Spleen (tissue), 7 donors: Measurements from ENCODE around the gene PLCB4.

ENCODE experiments used
- CTCF ChIP-seq, 11 experiments: fragments of 200-600 bp in 7 of 11; fragments of 450-650 bp in 4 of 11; sonication (generic) in 4 of 11; IDR thresholded peaks in 8 of 11; conservative IDR thresholded peaks in 3 of 11; 1 replicate in 7 of 11; 2 replicates in 4 of 11; pipeline versions ENCODE4 v1.4.0 to v1.8.0; 2016 to 2021; ENCODE audit warnings: antibody characterized with exemption in 11 of 11, inconsistent platforms in 4 of 11, mild to moderate bottlenecking in 1 of 11
- POLR2A ChIP-seq, 3 donors: fragments of 450-650 bp; IDR thresholded peaks; one replicate each; pipeline ENCODE4 v1.5.1; 2017; ENCODE audit warnings: antibody characterized with exemption in 3 of 3, mild to moderate bottlenecking in 1 of 3
- donor health status: DM: no; HTN: no; CAD: no; lungs with moderate emphysema.
- donor health status: DM: no; HTN: no; CAD: no.
- donor health status: DM: no; HTN: no; CAD: no.

- TF ChIP-seq CTCF (IDR thresholded peaks at IDR 0.05 in 8 of 11, conservative IDR thresholded peaks at IDR 0.05 in 3 of 11) (no peak), POLR2A (IDR thresholded peaks at IDR 0.05) (no peak)
Measured at GRCh38 chr20:9070304-9070703, 1.4 kb downstream of the PLCB4 start.
